ENCODE measurements around the gene RELN. TPM values are rescaled to one million over a fixed set of nuclear protein-coding genes. Genes with fewer than 3 reads are reported as not detected.
"Not testable (repeated sequence)": the region's sequence is repeated elsewhere in the genome, so short reads cannot be mapped to it uniquely, and the experiment has no call there.

RELN gene
- total RNA-seq, 1 donor from 2014 or later = 0.11 TPM

- TF ChIP-seq, protein P1, sequence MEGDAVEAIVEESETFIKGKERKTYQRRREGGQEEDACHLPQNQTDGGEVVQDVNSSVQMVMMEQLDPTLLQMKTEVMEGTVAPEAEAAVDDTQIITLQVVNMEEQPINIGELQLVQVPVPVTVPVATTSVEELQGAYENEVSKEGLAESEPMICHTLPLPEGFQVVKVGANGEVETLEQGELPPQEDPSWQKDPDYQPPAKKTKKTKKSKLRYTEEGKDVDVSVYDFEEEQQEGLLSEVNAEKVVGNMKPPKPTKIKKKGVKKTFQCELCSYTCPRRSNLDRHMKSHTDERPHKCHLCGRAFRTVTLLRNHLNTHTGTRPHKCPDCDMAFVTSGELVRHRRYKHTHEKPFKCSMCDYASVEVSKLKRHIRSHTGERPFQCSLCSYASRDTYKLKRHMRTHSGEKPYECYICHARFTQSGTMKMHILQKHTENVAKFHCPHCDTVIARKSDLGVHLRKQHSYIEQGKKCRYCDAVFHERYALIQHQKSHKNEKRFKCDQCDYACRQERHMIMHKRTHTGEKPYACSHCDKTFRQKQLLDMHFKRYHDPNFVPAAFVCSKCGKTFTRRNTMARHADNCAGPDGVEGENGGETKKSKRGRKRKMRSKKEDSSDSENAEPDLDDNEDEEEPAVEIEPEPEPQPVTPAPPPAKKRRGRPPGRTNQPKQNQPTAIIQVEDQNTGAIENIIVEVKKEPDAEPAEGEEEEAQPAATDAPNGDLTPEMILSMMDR (IDR thresholded peaks at IDR 0.05) = no peak
- Histone ChIP-seq H3K4me1 (no peaks in the 10 kb centered on the region), H3K27ac (no peak overlapping the region), H3K36me3 (no peaks in the 10 kb centered on the region), H3K4me3 (no peak overlapping the region), H3K27me3 (no peaks in the 10 kb centered on the region), H3K9me3 (no peaks in the 10 kb centered on the region)
- intact Hi-C loops (cut with DNase I) = no loop called here
- no peak for DNase-seq (ENCODE audit: low spot score in 2 of 2)
These were observed 70.1 kb downstream of the RELN start for GRCh38 chr7:103919272-103919868.

DNA sequence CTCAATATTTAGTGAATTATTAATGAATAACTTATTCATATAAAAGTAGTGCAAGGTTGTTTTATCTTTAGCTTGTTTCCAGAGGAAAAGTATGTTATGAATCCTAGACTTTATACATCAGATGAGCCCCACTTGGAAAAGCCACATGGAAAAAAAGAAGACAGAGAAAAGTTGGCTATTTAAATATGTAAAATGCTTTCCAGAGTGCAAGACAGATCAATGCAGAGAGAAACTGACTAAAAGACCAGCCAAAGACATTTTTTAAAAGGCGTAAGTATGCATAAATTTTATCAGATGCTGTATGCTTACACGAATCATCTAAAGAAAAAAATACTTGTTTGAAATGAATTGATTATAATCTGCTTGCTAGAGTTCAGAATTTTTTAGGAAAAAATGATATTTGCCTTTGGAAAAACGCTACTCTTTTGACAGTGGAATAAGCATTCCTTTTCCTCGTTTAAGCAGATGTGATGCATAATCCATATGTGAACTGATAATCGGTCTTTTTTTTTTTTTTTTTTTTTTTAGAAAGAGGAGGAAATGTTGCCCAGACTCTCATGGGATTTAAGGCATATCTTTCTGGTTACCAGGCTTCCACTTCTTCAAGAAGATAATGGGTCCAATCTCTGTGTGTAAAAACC lies 70.7 kb downstream of the RELN start:
- H3K4me3 ChIP-seq = no peak overlapping the region
- no peaks in the 10 kb centered on the region for H3K4me1 ChIP-seq
- H3K27ac ChIP-seq = no peak overlapping the region
- intact Hi-C loops (cut with DNase I) = no loop called here
- no peaks in the 10 kb centered on the region for H3K36me3 ChIP-seq
- no peaks in the 10 kb centered on the region for H3K9me3 ChIP-seq
- TF ChIP-seq, protein P1 (IDR thresholded peaks at IDR 0.05) = no peak
- DNase-seq (ENCODE audit: low spot score in 2 of 2) = no peak
- H3K27me3 ChIP-seq = no peaks in the 10 kb centered on the region

GRCh38 chr7:103915680-103916357 lies 73.6 kb downstream of the RELN start:
- TF ChIP-seq, protein P1 (IDR thresholded peaks at IDR 0.05) = no peak
- no peak for DNase-seq (ENCODE audit: low spot score in 2 of 2)

DNA sequence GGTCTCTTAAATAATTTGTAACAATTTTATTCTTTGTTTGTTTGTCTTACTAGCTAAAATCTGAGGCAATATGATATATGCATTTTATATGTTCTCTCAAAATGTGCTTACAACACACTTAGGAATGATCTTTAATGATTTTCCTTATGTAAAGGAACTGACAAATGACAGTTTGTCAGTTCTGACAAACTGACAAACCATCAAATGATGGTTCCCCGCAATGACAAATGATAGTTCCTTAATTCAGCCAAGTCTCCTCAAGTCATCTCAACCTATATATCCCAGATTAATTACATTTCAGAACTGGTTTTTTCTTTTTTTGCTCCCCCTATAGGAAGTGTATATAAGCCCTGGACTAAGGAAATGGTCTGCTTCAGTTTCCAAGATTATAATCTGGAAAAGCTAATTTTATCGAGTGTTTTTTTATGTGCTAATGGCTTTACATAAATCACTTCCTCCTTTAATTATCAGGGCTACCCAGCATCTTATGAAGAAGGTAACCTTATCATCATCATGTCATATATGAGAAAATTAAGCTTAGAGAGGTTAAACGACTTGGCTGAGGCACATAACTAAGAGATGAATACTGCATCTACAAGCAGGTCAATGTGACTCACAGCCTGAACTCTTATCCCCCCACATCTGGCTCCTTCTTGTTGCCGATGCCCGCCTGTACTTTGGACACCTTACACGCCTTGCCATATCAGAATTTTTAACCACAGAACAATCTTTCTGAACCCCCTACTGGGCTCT lies 75.1 kb downstream of the RELN start:
- no peak overlapping the region for H3K4me3 ChIP-seq
- DNase-seq (ENCODE audit: low spot score in 2 of 2) = no peak
- TF ChIP-seq, protein P1 (IDR thresholded peaks at IDR 0.05) = no peak
- H3K36me3 ChIP-seq = no peaks in the 10 kb centered on the region
- H3K27ac ChIP-seq = no peak overlapping the region
- intact Hi-C loops (cut with DNase I) = no loop called here
- H3K9me3 ChIP-seq = no peaks in the 10 kb centered on the region
- H3K4me1 ChIP-seq = no peaks in the 10 kb centered on the region
- no peaks in the 10 kb centered on the region for H3K27me3 ChIP-seq

More at GRCh38 chr7:103915680-103916357, 73.6 kb downstream of the RELN start:
- no peaks in the 10 kb centered on the region for H3K9me3 ChIP-seq
- H3K36me3 ChIP-seq = no peaks in the 10 kb centered on the region
- no peak overlapping the region for H3K4me3 ChIP-seq
- intact Hi-C loops (cut with DNase I) = no loop called here
- no peak overlapping the region for H3K27ac ChIP-seq
- H3K4me1 ChIP-seq = no peaks in the 10 kb centered on the region
- H3K27me3 ChIP-seq = no peaks in the 10 kb centered on the region

GRCh38 chr7:103912891-103913605 lies 76.4 kb downstream of the RELN start:
- TF ChIP-seq, protein P1 (IDR thresholded peaks at IDR 0.05) = no peak
- Histone ChIP-seq H3K27ac (no peak overlapping the region), H3K27me3 (no peaks in the 10 kb centered on the region), H3K4me3 (no peak overlapping the region), H3K9me3 (no peaks in the 10 kb centered on the region), H3K36me3 (no peaks in the 10 kb centered on the region), H3K4me1 (no peaks in the 10 kb centered on the region)
- intact Hi-C loops (cut with DNase I) = no loop called here
- DNase-seq (ENCODE audit: low spot score in 2 of 2) = no peak

DNA sequence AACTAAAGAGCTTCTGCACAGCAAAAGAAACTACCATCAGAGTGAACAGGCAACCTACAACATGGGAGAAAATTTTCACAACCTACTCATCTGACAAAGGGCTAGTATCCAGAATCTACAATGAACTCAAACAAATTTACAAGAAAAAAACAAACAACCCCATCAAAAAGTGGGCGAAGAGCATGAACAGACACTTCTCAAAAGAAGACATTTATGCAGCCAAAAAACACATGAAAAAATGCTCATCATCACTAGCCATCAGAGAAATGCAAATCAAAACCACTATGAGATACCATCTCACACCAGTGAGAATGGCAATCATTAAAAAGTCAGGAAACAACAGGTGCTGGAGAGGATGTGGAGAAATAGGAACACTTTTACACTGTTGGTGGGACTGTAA lies 78.4 kb downstream of the RELN start:
- H3K4me1 ChIP-seq; DNase-seq (ENCODE audit: low spot score in 2 of 2); H3K9me3 ChIP-seq; intact Hi-C loops (cut with DNase I); H3K4me3 ChIP-seq; H3K27me3 ChIP-seq; H3K27ac ChIP-seq; H3K36me3 ChIP-seq: not testable (repeated sequence)
